Activated B cell treated with CpG ODN at 0.5 μM for 24 hours (primary cell): ENCODE results near the gene YEATS4. TPM values are rescaled to one million over a fixed set of nuclear protein-coding genes. Genes with fewer than 3 reads are reported as not detected.

Experiments used
- ATAC-seq: fragments of 200-7000 bp; cut with Tn5 transposase; one replicate; pipeline ENCODE4 v1.10.0; 2021; ENCODE audit warnings: low read depth, mild to moderate bottlenecking, moderate library complexity
- CTCF ChIA-PET: fragments of 350-600 bp; sonication (Branson Sonifier 250); formaldehyde crosslinking; loops from one replicate; lab custom pipeline; 2021; ENCODE audit warnings: antibody characterized with exemption; lab: Charles Lee
- POLR2A ChIA-PET: fragments of 350-600 bp; sonication (Branson Sonifier 250); formaldehyde crosslinking; loops from one replicate; lab custom pipeline; 2021; ENCODE audit warnings: antibody characterized with exemption; lab: Charles Lee
- DNase-seq: peaks from one replicate; pipeline ENCODE4 v3.0.0; 2022
- H3K27ac Mint-ChIP-seq: one replicate; pipeline ENCODE4 v1.8.0; 2020; ENCODE audit warnings: mixed read lengths
- H3K27me3 Mint-ChIP-seq: one replicate; pipeline ENCODE4 v1.8.0; 2021; ENCODE audit warnings: mixed read lengths
- H3K36me3 Mint-ChIP-seq: one replicate; pipeline ENCODE4 v1.8.0; 2021; ENCODE audit warnings: low read depth, mixed read lengths
- H3K4me1 Mint-ChIP-seq: one replicate; pipeline ENCODE4 v1.8.0; 2021; ENCODE audit warnings: mixed read lengths
- H3K4me3 Mint-ChIP-seq: one replicate; pipeline ENCODE4 v1.8.0; 2020; ENCODE audit warnings: mild to moderate bottlenecking, mixed read lengths
- H3K9me3 Mint-ChIP-seq: one replicate; pipeline ENCODE4 v1.8.0; 2020; ENCODE audit warnings: mixed read lengths
- intact Hi-C: fragments of 100-400 bp; cut with micrococcal nuclease; formaldehyde crosslinking; loops from one replicate; pipeline ENCODE4 v1.15.1; 2024
- total RNA-seq: library from RNA; stranded (reverse); gene quantifications from 2 replicates; pipeline ENCODE4 v1.2.3, GENCODE V29; 2022
- TF ChIP-seq, protein P1 (sequence below): fragments of 200-600 bp; IDR thresholded peaks from one replicate; pipeline ENCODE4 v1.8.0; 2022; ENCODE audit warnings: antibody characterized with exemption, mild to moderate bottlenecking

The YEATS4 gene
- total RNA-seq, 1 donor from 2014 or later, result 14.9 TPM

DNA sequence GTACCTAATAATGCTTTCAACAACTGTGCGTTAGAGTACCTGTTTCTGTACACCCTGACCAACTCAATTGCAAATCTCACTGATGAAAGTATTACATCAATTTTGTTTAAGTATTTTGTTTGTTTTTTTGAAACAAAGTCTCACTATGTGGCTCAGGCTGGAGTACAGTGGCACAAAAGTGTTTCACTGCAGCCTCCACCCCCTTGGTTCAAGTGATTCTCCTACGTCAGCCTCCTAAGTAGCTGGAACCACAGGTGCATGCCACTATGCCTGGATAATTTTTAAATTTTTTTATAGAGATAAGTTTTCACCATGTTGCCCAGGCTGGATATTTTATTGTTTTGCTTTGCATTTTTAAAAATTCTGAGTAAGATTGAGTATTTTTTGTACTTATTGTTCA, 46.7 kb downstream of the YEATS4 start:
- ATAC-seq (no peak), DNase-seq (no peak)
- Mint-ChIP-seq H3K36me3 (peaks cover 12% of the 10 kb centered on the region), H3K9me3 (no peaks in the 10 kb centered on the region), H3K27me3 (no peaks in the 10 kb centered on the region), H3K4me1 (no peaks in the 10 kb centered on the region), H3K27ac (no peak overlapping the region), H3K4me3 (no peak overlapping the region)
- ChIA-PET POLR2A (no interaction called here), CTCF (no interaction called here)
- TF ChIP-seq, protein P1, sequence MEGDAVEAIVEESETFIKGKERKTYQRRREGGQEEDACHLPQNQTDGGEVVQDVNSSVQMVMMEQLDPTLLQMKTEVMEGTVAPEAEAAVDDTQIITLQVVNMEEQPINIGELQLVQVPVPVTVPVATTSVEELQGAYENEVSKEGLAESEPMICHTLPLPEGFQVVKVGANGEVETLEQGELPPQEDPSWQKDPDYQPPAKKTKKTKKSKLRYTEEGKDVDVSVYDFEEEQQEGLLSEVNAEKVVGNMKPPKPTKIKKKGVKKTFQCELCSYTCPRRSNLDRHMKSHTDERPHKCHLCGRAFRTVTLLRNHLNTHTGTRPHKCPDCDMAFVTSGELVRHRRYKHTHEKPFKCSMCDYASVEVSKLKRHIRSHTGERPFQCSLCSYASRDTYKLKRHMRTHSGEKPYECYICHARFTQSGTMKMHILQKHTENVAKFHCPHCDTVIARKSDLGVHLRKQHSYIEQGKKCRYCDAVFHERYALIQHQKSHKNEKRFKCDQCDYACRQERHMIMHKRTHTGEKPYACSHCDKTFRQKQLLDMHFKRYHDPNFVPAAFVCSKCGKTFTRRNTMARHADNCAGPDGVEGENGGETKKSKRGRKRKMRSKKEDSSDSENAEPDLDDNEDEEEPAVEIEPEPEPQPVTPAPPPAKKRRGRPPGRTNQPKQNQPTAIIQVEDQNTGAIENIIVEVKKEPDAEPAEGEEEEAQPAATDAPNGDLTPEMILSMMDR, result no peak
- intact Hi-C loops, result no loop called here

DNA sequence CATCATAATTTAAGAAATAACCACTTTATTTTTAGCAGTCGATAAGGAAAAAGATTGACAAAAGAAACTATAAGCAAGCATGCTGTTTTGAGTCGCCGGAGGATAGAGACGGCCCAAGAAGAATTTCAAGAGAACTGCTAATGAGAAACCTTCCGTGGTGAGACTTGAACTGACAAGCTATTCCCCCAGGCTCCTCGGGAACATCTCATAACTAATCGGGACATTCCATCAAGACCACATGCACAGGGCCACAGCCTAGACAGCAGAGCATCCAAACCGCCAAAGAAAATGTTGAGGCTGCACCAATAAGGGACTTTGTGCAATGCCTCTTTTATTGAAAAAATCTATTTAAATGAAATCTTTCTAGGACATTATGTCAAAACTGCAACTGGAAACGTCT, 51.0 kb downstream of the YEATS4 start:
- no peak for ATAC-seq
- DNase-seq, result no peak
- no peaks in the 10 kb centered on the region for H3K9me3 Mint-ChIP-seq
- H3K36me3 Mint-ChIP-seq, result peaks cover 12% of the 10 kb centered on the region
- ChIA-PET POLR2A (no interaction called here), CTCF (no interaction called here)
- H3K27ac Mint-ChIP-seq, result no peak overlapping the region
- TF ChIP-seq, protein P1, result no peak
- H3K4me1 Mint-ChIP-seq, result no peaks in the 10 kb centered on the region
- intact Hi-C loops, result no loop called here
- H3K27me3 Mint-ChIP-seq, result no peaks in the 10 kb centered on the region
- no peak overlapping the region for H3K4me3 Mint-ChIP-seq

DNA sequence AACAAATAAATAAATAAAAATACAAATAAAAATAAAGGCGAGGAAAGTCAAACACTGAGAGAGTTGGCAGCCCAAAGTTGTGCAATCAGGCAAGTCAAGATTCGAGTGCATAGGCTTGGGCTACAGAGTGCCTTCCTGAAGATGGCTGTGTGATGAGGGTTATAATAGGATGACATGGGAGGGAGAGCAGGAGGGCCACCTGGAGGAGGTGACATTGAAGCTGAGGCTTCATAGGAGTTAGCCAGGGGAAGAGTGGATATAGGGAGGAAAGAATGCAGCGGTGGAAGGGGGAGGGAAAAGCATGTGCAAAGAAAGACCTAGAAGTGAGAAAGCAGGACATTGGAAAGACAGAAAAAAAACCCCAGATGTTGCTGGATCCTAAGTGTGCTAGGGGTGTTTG, 53.1 kb downstream of the YEATS4 start:
- POLR2A ChIA-PET, result no interaction called here
- ATAC-seq, result no peak
- TF ChIP-seq, protein P1, result no peak

DNA sequence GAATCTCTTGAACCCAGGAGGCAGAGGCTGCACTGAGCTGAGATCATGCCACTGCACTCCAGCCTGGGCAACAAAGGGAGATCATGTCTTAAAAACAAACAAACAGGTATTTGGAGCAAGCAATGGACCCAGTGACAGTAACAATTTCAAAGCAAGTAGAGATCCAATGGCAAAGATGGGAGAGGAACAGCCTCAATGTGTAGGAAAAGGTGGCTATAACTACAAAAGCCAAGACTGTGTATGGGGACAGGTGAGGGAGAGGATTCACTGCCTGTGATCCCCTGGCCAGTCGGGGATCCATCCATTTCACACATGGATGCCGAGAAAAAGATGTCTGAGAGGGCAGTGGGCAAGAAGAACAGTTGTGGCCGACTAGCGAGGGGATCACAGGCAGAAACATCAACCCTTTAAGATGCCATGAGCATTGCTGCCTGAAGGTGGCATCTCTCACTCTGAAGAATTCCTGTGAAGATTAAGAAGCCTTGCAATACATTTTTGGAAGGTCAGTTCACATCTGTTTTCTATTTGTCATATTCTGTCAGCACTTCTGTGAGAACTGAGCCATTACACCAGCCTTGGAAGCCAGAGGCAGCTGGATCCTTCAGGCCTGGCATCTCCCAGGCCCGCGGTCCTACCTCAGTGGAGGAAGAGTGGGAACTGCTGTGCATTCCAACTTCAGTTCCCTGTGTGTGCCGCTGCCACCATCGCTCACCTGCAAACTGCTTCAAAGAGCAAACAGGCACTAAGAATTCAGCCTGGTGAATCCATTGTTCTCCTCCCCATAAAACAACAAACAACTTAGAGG, 56.1 kb downstream of the YEATS4 start:
- POLR2A ChIA-PET, result no interaction called here
- intact Hi-C loops, result loop anchor here (1.0 kb wide), 2 partner anchors 156 to 224 kb away; no protein-coding TSS in a partner anchor
- no peak overlapping the region for H3K27ac Mint-ChIP-seq
- no peak overlapping the region for H3K4me3 Mint-ChIP-seq
- no peaks in the 10 kb centered on the region for H3K27me3 Mint-ChIP-seq
- TF ChIP-seq, protein P1, result no peak
- H3K9me3 Mint-ChIP-seq, result no peaks in the 10 kb centered on the region
- H3K4me1 Mint-ChIP-seq, result no peaks in the 10 kb centered on the region
- CTCF ChIA-PET, result interaction anchor here (2.1 kb wide), 1 partner anchor 156 kb away, joined by 9 read pairs; no protein-coding TSS in a partner anchor
- DNase-seq (no peak), ATAC-seq (no peak)
- peaks cover 2% of the 10 kb centered on the region for H3K36me3 Mint-ChIP-seq

More for the DNA sequence above, 53.1 kb downstream of the YEATS4 start:
- H3K36me3 Mint-ChIP-seq, result peaks cover 12% of the 10 kb centered on the region
- no peak overlapping the region for H3K27ac Mint-ChIP-seq
- DNase-seq, result no peak
- H3K4me1 Mint-ChIP-seq, result no peaks in the 10 kb centered on the region
- no peak overlapping the region for H3K4me3 Mint-ChIP-seq
- H3K9me3 Mint-ChIP-seq, result no peaks in the 10 kb centered on the region
- no peaks in the 10 kb centered on the region for H3K27me3 Mint-ChIP-seq
- CTCF ChIA-PET, result no interaction called here
- intact Hi-C loops, result no loop called here

DNA sequence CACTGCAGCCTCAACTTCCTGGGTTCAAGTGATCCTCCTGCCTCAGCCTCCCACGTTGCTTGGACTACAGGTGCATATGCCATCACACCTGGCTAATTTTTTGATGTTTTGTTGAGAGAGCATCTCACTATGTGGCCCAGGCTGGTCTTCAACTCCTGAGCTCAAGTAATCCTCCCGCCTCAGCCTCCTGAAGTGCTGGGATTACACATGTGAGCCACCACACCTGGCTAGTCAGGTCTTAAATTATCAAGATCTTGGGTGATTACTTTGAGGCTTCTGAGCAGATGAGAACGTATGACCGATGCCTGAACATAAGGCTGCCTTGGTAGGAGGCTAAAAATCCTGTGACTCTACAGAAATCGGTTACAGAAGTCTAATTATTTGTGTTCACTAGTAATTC, 57.7 kb downstream of the YEATS4 start:
- CTCF ChIA-PET, result interaction anchor here (1.6 kb wide), 1 partner anchor 154 kb away, joined by 7 read pairs; no protein-coding TSS in a partner anchor
- Mint-ChIP-seq H3K27ac (no peak overlapping the region), H3K4me1 (no peaks in the 10 kb centered on the region), H3K36me3 (no peaks in the 10 kb centered on the region), H3K27me3 (no peaks in the 10 kb centered on the region), H3K4me3 (no peak overlapping the region), H3K9me3 (no peaks in the 10 kb centered on the region)
- intact Hi-C loops, result no loop called here
- TF ChIP-seq, protein P1, result no peak
- DNase-seq (no peak), ATAC-seq (no peak)
- POLR2A ChIA-PET, result no interaction called here
